ENCODE measurements around the gene CPEB3.
"Not testable (repeated sequence)": the region's sequence is repeated elsewhere in the genome, so short reads cannot be mapped to it uniquely, and the experiment has no call there.

DNA sequence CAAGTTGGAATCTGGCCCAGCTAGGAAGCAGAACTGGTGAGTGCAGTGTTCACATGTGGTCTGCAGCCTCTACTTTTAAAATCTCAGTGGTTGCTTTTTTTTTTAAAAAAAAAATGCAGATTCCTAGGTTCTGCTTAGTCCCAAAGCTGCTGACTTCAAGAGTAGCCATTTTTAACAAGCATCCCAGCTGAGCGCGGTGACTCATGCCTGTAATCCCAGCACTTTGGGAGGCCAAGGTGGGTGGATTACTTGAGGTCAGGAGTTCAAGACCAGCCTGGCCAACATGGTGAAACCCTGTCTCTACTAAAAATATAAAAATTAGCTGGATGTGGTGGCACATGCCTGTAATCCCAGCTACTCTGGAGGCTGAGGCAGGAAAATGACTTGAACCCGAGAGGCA lies 265.5 kb downstream of the CPEB3 start:
- TF ChIP-seq, protein P1, sequence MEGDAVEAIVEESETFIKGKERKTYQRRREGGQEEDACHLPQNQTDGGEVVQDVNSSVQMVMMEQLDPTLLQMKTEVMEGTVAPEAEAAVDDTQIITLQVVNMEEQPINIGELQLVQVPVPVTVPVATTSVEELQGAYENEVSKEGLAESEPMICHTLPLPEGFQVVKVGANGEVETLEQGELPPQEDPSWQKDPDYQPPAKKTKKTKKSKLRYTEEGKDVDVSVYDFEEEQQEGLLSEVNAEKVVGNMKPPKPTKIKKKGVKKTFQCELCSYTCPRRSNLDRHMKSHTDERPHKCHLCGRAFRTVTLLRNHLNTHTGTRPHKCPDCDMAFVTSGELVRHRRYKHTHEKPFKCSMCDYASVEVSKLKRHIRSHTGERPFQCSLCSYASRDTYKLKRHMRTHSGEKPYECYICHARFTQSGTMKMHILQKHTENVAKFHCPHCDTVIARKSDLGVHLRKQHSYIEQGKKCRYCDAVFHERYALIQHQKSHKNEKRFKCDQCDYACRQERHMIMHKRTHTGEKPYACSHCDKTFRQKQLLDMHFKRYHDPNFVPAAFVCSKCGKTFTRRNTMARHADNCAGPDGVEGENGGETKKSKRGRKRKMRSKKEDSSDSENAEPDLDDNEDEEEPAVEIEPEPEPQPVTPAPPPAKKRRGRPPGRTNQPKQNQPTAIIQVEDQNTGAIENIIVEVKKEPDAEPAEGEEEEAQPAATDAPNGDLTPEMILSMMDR (IDR thresholded peaks at IDR 0.05), result not testable (repeated sequence)
- TF ChIP-seq POLR2A (IDR thresholded peaks at IDR 0.05), result not testable (repeated sequence)

Measured in adrenal gland (tissue), 5 donors.